H9 (cell line): Measurements from ENCODE around the gene CDK5RAP1. TPM values are rescaled to one million over a fixed set of nuclear protein-coding genes. Genes with fewer than 3 reads are reported as not detected.

ENCODE experiments used
- DNase-seq: peaks from one replicate; pipeline ENCODE4 v3.0.0-alpha.2; 2017
- H2AFZ ChIP-seq: one replicate; pipeline ENCODE4 v1.6.1; 2013; ENCODE audit warnings: mild to moderate bottlenecking, low read length, control low read depth, moderate library complexity
- H2AK5ac ChIP-seq: 2 replicates; pipeline ENCODE4 v1.6.1; 2013; ENCODE audit warnings: low read length, control low read depth, mixed read lengths; ENCODE audit not compliant: insufficient read length
- H2BK120ac ChIP-seq: one replicate; pipeline ENCODE4 v1.6.1; 2013; ENCODE audit warnings: low read depth, mild to moderate bottlenecking, low read length, control low read depth, inconsistent platforms; ENCODE audit not compliant: poor library complexity, severe bottlenecking
- H2BK12ac ChIP-seq: 2 replicates; pipeline ENCODE4 v1.6.1; 2013; ENCODE audit warnings: low read length, control low read depth, mixed read lengths, low read depth; ENCODE audit not compliant: insufficient read length
- H2BK15ac ChIP-seq: 2 replicates; pipeline ENCODE4 v1.6.1; 2013; ENCODE audit warnings: low read depth, low read length, control low read depth
- H2BK20ac ChIP-seq: one replicate; pipeline ENCODE4 v1.6.1; 2013; ENCODE audit warnings: low read depth, mild to moderate bottlenecking, low read length, control low read depth, inconsistent platforms; ENCODE audit not compliant: poor library complexity, severe bottlenecking
- H2BK5ac ChIP-seq: 2 replicates; pipeline ENCODE4 v1.6.1; 2013; ENCODE audit warnings: low read length, control low read depth, mixed read lengths; ENCODE audit not compliant: insufficient read length
- H3K14ac ChIP-seq: 2 replicates; pipeline ENCODE4 v1.6.1; 2013; ENCODE audit warnings: low read length, control low read depth; ENCODE audit not compliant: insufficient read depth
- H3K18ac ChIP-seq: 2 replicates; pipeline ENCODE4 v1.6.1; 2013; ENCODE audit warnings: low read depth, mild to moderate bottlenecking, mixed read lengths, low read length, control low read depth; ENCODE audit not compliant: insufficient read length
- H3K23ac ChIP-seq: 2 replicates; pipeline ENCODE4 v1.6.1; 2013; ENCODE audit warnings: low read length, control low read depth, mixed read lengths, low read depth; ENCODE audit not compliant: insufficient read length
- H3K23me2 ChIP-seq: 2 replicates; pipeline ENCODE4 v1.6.1; 2013; ENCODE audit warnings: low read depth, mild to moderate bottlenecking, mixed read lengths, low read length, control low read depth; ENCODE audit not compliant: insufficient read length, poor library complexity, severe bottlenecking
- H3K27ac ChIP-seq: 2 replicates; pipeline ENCODE4 v1.5.1; 2013; ENCODE audit warnings: low read length, control low read depth, mixed read lengths, low read depth; ENCODE audit not compliant: insufficient read length
- H3K27me3 ChIP-seq: 2 replicates; pipeline ENCODE4 v1.6.1; 2013; ENCODE audit warnings: low read length, control low read depth, inconsistent platforms; ENCODE audit not compliant: insufficient read depth
- H3K4ac ChIP-seq: 2 replicates; pipeline ENCODE4 v1.6.1; 2013; ENCODE audit warnings: low read depth, mild to moderate bottlenecking, control low read depth, inconsistent platforms, low read length, moderate library complexity
- H3K4me1 ChIP-seq: 2 replicates; pipeline ENCODE4 v1.6.1; 2013; ENCODE audit warnings: low read length, control low read depth, inconsistent platforms; ENCODE audit not compliant: insufficient read depth
- H3K4me2 ChIP-seq: 2 replicates; pipeline ENCODE4 v1.6.1; 2013; ENCODE audit warnings: low read length, control low read depth, mixed read lengths; ENCODE audit not compliant: insufficient read length, insufficient read depth
- H3K56ac ChIP-seq: 2 replicates; pipeline ENCODE4 v1.6.1; 2013; ENCODE audit warnings: low read depth, mild to moderate bottlenecking, mixed read lengths, low read length, control low read depth; ENCODE audit not compliant: insufficient read length
- H3K79me1 ChIP-seq: 2 replicates; pipeline ENCODE4 v1.6.1; 2013; ENCODE audit warnings: low read depth, mild to moderate bottlenecking, moderate library complexity, low read length, control low read depth, inconsistent platforms; ENCODE audit not compliant: insufficient read depth, poor library complexity, severe bottlenecking
- H3K79me2 ChIP-seq: 2 replicates; pipeline ENCODE4 v1.6.1; 2013; ENCODE audit warnings: low read length, control low read depth, inconsistent platforms; ENCODE audit not compliant: insufficient read depth
- H3K9ac ChIP-seq: 2 replicates; pipeline ENCODE4 v1.6.1; 2013; ENCODE audit warnings: low read length, control low read depth, mixed read lengths; ENCODE audit not compliant: insufficient read length; ENCODE audit errors: extremely low read depth
- H3K9me3 ChIP-seq: one replicate; pipeline ENCODE4 v1.6.1; 2013; ENCODE audit warnings: low read depth, low read length, inconsistent platforms; ENCODE audit not compliant: control insufficient read depth
- H3T11ph ChIP-seq: one replicate; pipeline ENCODE4 v1.6.1; 2013; ENCODE audit warnings: mild to moderate bottlenecking, low read length, control low read depth, inconsistent platforms
- H4K20me1 ChIP-seq: one replicate; pipeline ENCODE4 v1.6.1; 2013; ENCODE audit not compliant: control insufficient read depth, insufficient read length, insufficient read depth
- H4K5ac ChIP-seq: 2 replicates; pipeline ENCODE4 v1.6.1; 2013; ENCODE audit warnings: low read depth, mild to moderate bottlenecking, mixed read lengths, low read length, control low read depth; ENCODE audit not compliant: insufficient read length
- H4K8ac ChIP-seq: replicated peaks from 2 replicates; pipeline ENCODE4 v1.6.1; 2013; ENCODE audit warnings: low read length, control low read depth, mixed read lengths, low read depth; ENCODE audit not compliant: insufficient read length
- H4K91ac ChIP-seq: 2 replicates; pipeline ENCODE4 v1.6.1; 2013; ENCODE audit warnings: low read depth, mild to moderate bottlenecking, moderate library complexity, mixed read lengths, low read length, control low read depth; ENCODE audit not compliant: insufficient read length
- H3K27ac Mint-ChIP-seq, 3 experiments: 2 replicates in 2 of 3; 3 replicates in 1 of 3; pipeline ENCODE4 v1.8.0; 2020 to 2021; ENCODE audit warnings: mixed read lengths in 3 of 3, mild to moderate bottlenecking in 1 of 3, moderate library complexity in 1 of 3
- H3K27me3 Mint-ChIP-seq: 2 replicates; pipeline ENCODE4 v1.8.0; 2021; ENCODE audit warnings: low read depth, mild to moderate bottlenecking, moderate library complexity, mixed read lengths
- H3K36me3 Mint-ChIP-seq, 3 experiments: 2 replicates in 2 of 3; 3 replicates in 1 of 3; pipeline ENCODE4 v1.8.0; 2020 to 2021; ENCODE audit warnings: low read depth in 3 of 3, mixed read lengths in 3 of 3; ENCODE audit not compliant: insufficient read depth in 1 of 3
- H3K4me1 Mint-ChIP-seq, 2 experiments: 2 replicates each; pipeline ENCODE4 v1.8.0; 2020; ENCODE audit warnings: mixed read lengths in 2 of 2
- H3K4me3 Mint-ChIP-seq, 2 experiments: 2 replicates in 1 of 2; 3 replicates in 1 of 2; pipeline ENCODE4 v1.8.0; 2020 to 2021; ENCODE audit warnings: mild to moderate bottlenecking in 2 of 2, mixed read lengths in 2 of 2, moderate library complexity in 1 of 2
- H3K9me3 Mint-ChIP-seq, 2 experiments: 2 replicates in 1 of 2; 3 replicates in 1 of 2; pipeline ENCODE4 v1.8.0; 2020; ENCODE audit warnings: mild to moderate bottlenecking in 2 of 2, mixed read lengths in 2 of 2, moderate library complexity in 1 of 2
- WGBS: extraction: QIAGEN DNeasy Blood & Tissue Kit; methylation state at CpG from one replicate; pipeline ENCODE4 v1.1.7; 2013; ENCODE audit warnings: missing lambda C conversion rate, low lambda C conversion rate, mixed read lengths; ENCODE audit not compliant: insufficient read length; ENCODE audit errors: extremely low coverage; 5-methylcytosine and 5-hydroxymethylcytosine counted together
- total RNA-seq: library from RNA; stranded (reverse); gene quantifications from 2 replicates; pipeline ENCODE4 v1.2.1, GENCODE V29; 2021
- TF ChIP-seq, protein P1 (sequence below): fragments of 200-600 bp; sonication (generic); conservative IDR thresholded peaks from 3 replicates; pipeline ENCODE4 v1.8.0; 2021; ENCODE audit warnings: antibody characterized with exemption, mild to moderate bottlenecking

The CDK5RAP1 gene
- total RNA-seq, 1 experiment from 2014 or later = 66.4 TPM

DNA sequence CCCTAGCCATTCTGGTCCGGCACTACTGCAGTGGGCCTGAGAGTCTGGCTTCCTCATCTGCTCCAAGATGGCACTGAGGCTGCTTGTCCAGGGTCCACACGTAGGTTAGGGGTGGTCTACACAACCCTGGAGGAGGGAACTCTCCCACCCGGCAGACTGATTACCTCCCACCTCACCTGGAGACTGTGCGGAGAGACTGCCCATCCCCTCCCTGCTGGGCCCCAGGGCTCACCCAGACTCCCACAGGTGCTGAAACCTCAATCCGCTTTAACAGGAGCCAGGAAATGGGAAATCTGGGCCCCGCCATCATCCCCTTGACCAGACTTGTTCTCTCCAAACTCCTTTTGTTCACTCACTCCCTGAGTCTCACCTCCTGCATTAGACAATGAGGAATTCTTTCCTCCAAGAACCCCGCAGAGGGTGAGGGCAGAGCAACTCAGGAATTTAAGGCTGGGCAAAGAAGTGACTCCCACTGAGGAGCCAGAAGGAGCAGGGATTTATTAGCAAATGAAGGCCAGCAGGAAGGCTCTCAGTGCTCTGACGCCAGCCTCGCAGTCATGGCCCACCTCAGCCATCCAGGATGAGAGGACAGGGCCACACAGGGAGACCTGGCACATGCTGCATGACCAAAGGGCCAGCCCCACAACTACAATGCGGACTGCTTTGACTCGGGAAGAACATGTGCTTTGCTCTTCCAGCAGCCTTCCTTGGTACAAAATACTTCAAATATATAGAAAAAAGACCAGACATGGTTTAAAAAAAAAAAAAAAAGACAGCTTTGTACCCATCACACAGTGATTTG, 53.0 kb downstream of the CDK5RAP1 start:
- Histone ChIP-seq H4K20me1 (no peaks in the 10 kb centered on the region), H3K9me3 (no peaks in the 10 kb centered on the region), H2AK5ac (no peak overlapping the region), H3K9ac (no peak overlapping the region), H3K79me2 (no peaks in the 10 kb centered on the region), H4K5ac (no peak overlapping the region), H3K27ac (no peak overlapping the region), H3K23ac (no peak overlapping the region), H2BK12ac (no peak overlapping the region), H3T11ph (no peak overlapping the region), H3K79me1 (no peaks in the 10 kb centered on the region), H3K4ac (no peak overlapping the region), H2BK15ac (no peak overlapping the region), H3K14ac (0 out of 2 replicates have a peak overlapping the region, but pooled peaks have one; percentile 65), H2BK5ac (no peak overlapping the region), H3K56ac (no peak overlapping the region), H3K18ac (peak overlapping the region; percentile 31), H3K4me2 (no peak overlapping the region), H3K27me3 (no peaks in the 10 kb centered on the region), H2BK120ac (no peak overlapping the region), H2AFZ (no peak overlapping the region), H4K91ac (no peak overlapping the region), H4K8ac (no peak overlapping the region), H3K23me2 (no peaks in the 10 kb centered on the region), H3K4me1 (no peaks in the 10 kb centered on the region; the same call in 1 of the 2 replicates), H2BK20ac (no peak overlapping the region)
- TF ChIP-seq, protein P1, sequence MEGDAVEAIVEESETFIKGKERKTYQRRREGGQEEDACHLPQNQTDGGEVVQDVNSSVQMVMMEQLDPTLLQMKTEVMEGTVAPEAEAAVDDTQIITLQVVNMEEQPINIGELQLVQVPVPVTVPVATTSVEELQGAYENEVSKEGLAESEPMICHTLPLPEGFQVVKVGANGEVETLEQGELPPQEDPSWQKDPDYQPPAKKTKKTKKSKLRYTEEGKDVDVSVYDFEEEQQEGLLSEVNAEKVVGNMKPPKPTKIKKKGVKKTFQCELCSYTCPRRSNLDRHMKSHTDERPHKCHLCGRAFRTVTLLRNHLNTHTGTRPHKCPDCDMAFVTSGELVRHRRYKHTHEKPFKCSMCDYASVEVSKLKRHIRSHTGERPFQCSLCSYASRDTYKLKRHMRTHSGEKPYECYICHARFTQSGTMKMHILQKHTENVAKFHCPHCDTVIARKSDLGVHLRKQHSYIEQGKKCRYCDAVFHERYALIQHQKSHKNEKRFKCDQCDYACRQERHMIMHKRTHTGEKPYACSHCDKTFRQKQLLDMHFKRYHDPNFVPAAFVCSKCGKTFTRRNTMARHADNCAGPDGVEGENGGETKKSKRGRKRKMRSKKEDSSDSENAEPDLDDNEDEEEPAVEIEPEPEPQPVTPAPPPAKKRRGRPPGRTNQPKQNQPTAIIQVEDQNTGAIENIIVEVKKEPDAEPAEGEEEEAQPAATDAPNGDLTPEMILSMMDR = no peak
- peak overlapping the region in 2 of 3 experiments; percentile 73 to 86; a peak in 5 of 7 replicates for H3K27ac Mint-ChIP-seq
- H3K36me3 Mint-ChIP-seq = peaks cover 3 to 32% (median 13%) of the 10 kb centered on the region in 3 experiments; a peak in 5 of 7 replicates
- H3K4me1 Mint-ChIP-seq = peaks cover 35 to 36% of the 10 kb centered on the region in 2 experiments
- no peak for DNase-seq
- no peak overlapping the region; a peak in 1 of 5 replicates for H3K4me3 Mint-ChIP-seq
- H3K27me3 Mint-ChIP-seq = no peaks in the 10 kb centered on the region
- H3K9me3 Mint-ChIP-seq = no peaks in the 10 kb centered on the region
- WGBS = no CpG with 5 or more reads among the region's 11 CpGs
